ENCODE measurements around the gene PRKACA. TPM values are rescaled to one million over a fixed set of nuclear protein-coding genes. Genes with fewer than 3 reads are reported as not detected.

The PRKACA gene
- total RNA-seq, 6 experiments from 2014 or later, result 137 to 170 (median 149) TPM

DNA sequence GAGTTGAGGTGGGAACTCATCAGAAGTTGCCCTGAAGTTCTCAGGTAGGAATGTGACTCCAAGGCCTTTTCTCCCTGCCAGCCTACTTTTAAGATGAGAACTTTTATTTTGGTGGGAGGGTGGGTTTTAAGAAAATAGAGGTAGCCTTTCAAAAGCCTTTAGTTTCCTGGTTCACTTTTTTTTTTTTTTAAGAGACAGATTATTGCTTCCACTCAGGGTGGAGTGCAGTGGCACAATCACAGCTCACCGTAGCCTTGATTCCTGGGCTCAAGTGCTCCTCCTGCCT lies 34.9 kb downstream of the PRKACA start:
- no peaks in the 10 kb centered on the region; the same call in 1 of the 2 replicates for H3K27me3 Mint-ChIP-seq (ENCODE audit: insufficient read depth)
- peak overlapping the region; percentile 96 for H3K4me3 Mint-ChIP-seq
- DNase-seq, result no peak
- H3K9me3 Mint-ChIP-seq, result no peaks in the 10 kb centered on the region
- H3K27ac Mint-ChIP-seq, result peak overlapping the region; percentile 91
- TF ChIP-seq, protein P1, sequence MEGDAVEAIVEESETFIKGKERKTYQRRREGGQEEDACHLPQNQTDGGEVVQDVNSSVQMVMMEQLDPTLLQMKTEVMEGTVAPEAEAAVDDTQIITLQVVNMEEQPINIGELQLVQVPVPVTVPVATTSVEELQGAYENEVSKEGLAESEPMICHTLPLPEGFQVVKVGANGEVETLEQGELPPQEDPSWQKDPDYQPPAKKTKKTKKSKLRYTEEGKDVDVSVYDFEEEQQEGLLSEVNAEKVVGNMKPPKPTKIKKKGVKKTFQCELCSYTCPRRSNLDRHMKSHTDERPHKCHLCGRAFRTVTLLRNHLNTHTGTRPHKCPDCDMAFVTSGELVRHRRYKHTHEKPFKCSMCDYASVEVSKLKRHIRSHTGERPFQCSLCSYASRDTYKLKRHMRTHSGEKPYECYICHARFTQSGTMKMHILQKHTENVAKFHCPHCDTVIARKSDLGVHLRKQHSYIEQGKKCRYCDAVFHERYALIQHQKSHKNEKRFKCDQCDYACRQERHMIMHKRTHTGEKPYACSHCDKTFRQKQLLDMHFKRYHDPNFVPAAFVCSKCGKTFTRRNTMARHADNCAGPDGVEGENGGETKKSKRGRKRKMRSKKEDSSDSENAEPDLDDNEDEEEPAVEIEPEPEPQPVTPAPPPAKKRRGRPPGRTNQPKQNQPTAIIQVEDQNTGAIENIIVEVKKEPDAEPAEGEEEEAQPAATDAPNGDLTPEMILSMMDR (IDR thresholded peaks at IDR 0.05), result no peak
- H3K4me1 Mint-ChIP-seq (ENCODE audit: low read depth), result peaks cover 16% of the 10 kb centered on the region
- H3K36me3 Mint-ChIP-seq (ENCODE audit: low read depth), result no peaks in the 10 kb centered on the region

DNA sequence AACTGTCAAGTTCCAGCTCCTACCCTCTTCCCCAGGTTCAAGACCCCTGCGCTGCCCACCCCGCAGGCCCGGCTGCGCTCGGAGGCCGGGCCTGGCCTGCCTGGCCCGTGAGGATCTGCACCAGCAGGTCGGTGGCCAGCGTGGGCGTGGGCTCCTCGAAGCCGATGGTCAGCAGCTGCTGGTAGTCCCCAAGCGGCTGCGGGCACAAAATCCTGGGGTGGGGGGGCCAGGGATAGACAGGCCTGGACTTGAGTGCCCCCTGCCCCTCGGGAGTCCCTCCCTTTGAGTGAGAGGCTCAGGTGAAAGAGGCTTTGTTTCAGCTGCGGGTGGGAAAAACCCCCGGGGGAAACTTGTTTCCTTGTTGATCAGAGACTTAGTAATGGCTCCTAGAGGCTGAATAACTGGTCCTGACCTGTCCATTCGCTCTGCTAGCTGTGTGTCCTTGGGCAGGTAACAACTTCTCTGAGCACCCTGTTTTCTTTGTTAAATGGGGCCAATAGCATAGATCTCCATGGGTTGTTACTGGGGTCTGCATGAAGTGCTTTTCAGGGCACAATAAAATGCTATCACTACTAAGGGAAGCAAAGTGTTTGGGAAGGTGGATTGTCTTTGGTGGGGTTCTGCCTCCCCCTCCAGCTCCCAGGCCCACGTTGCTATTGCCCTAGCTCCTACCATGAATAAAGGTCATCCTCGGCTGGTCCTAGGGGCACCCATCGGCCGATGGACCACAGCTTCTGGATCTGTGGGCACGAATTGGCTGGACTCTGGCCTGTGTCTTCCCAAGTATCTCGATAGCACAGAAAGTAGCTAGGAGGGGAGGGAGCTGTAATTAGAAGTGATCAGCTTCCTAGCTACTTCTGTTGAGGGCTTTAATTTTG lies 35.5 kb downstream of the PRKACA start:
- no peaks in the 10 kb centered on the region for H3K36me3 Mint-ChIP-seq (ENCODE audit: low read depth)
- no peaks in the 10 kb centered on the region; the same call in 1 of the 2 replicates for H3K27me3 Mint-ChIP-seq (ENCODE audit: insufficient read depth)
- TF ChIP-seq, protein P1 (IDR thresholded peaks at IDR 0.05), result no peak
- peak overlapping the region; percentile 96 for H3K4me3 Mint-ChIP-seq
- H3K9me3 Mint-ChIP-seq, result no peaks in the 10 kb centered on the region
- no peak for DNase-seq
- peak overlapping the region; percentile 91 for H3K27ac Mint-ChIP-seq
- peaks cover 16% of the 10 kb centered on the region for H3K4me1 Mint-ChIP-seq (ENCODE audit: low read depth)

DNA sequence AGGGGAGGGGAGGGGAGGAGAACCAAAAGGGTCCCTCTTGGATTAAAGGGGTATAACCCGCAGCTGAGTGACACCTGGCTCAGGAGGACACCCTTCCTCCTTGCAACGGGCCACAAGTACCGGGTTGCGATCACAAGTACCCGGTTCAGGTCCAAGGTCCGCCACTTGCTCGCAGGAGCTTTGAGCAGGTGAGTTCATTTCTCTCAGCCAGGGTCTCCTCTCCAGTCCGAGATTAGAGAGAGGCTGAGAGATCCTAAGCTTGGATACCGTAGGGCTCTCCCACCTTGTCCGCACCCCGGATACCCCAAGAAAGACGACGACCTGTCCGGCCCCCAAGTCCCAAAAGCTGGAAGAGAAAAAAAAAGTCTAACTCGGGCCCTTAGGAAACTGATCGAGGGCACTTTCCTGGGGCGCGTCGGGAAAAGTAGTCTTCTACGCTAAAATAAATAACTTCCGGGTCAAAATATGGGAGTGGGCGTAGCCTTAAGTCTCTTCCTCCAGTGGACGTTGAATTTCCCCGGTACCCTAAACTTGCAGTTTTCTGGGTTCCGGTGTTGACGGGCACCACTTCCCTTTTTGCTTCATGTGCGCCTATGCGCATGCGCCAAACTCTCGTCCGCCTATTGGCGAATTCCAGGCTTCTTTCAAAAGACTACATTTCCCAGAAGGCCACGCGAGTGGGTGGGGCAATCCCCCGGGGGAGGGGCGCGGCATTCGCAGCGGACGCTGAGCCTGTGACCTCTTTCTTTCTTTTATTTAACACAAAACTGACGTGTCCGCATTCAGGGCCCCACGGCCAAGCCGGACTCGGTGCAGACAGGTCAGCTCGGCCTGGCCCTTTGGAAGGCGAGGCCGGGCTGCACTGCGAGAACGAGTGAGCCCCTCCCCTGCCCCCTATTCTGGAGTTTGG lies 36.4 kb downstream of the PRKACA start:
- peak overlapping the region; percentile 96 for H3K4me3 Mint-ChIP-seq

DNA sequence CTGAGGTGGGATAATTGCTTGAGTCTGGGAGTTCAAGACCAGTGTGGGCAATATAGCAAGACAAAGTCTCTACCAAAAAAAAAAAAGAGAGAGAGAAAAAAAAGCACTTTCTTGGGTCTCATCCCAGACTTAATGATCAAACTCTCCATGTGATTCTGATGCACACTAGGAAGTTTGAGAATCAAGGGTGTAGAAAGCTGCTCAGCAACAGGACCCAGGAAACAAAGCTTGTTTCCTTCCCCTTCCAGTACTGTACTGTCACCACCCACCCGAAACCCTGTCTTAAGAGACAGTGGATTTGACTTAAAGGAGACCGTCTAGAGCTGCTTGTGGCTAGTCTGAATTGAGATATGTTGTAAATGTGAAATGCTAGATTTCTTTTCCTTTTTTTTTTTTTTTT lies 39.2 kb downstream of the PRKACA start:
- TF ChIP-seq, protein P1 (IDR thresholded peaks at IDR 0.05), result no peak
- Mint-ChIP-seq H3K27ac (no peak overlapping the region; the same call in 1 of the 2 replicates), H3K4me3 (no peak overlapping the region), H3K27me3 (ENCODE audit: insufficient read depth) (no peaks in the 10 kb centered on the region; the same call in 1 of the 2 replicates), H3K36me3 (ENCODE audit: low read depth) (no peaks in the 10 kb centered on the region), H3K4me1 (ENCODE audit: low read depth) (peaks cover 33% of the 10 kb centered on the region), H3K9me3 (no peaks in the 10 kb centered on the region)
- DNase-seq, result no peak

More for the DNA sequence above, 36.4 kb downstream of the PRKACA start:
- Mint-ChIP-seq H3K9me3 (no peaks in the 10 kb centered on the region), H3K4me1 (ENCODE audit: low read depth) (peaks cover 16% of the 10 kb centered on the region), H3K27ac (peak overlapping the region; percentile 91), H3K27me3 (ENCODE audit: insufficient read depth) (no peaks in the 10 kb centered on the region; the same call in 1 of the 2 replicates), H3K36me3 (ENCODE audit: low read depth) (no peaks in the 10 kb centered on the region)
- peak; percentile 100 for DNase-seq
- TF ChIP-seq, protein P1 (IDR thresholded peaks at IDR 0.05), result no peak

DNA sequence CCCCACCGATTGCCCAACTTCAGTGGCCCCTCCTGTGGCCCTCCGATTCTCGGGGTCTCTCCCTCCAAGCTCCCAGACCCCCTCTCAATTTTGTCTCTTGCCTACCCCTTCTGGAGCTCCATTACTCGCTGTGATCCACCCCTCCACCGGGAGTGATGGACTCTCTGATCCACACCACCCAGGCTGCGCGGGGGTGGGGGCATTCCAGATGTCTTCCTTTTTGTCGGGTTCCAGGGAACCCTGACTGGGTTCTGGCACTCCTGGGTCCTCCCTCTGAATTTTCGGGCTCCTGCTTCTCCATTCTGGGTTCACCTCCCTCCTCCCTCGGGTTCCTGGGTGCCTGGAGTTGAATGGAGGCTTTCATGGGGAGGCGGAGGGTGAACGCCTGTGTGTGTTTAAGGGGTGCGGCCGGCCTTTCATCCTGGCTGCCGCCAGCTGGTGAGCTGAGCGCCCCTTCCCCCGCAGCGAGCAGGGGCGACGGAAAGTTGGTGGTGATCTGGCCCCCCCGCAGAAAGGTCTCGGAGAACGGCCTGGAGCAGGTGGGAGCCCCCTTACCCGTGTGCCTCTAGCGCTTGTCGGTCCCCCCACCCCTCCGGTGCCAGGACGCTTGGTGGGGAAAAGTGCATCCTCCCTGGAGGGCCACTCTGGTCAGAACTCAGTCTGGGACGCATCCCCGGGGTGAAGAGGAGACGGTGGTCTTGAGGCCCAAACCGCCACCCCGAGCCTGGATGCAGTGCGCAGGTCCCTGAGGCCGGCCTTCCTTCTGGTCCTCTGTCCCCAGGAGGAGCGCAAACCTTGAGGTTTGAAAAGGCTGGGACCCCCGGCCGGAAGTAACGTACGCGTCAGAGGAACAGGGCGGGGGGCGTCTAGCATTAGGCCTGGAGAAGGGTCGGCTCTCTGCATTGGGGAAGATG lies 43.4 kb downstream of the PRKACA start:
- Mint-ChIP-seq H3K9me3 (no peaks in the 10 kb centered on the region), H3K4me1 (ENCODE audit: low read depth) (peaks cover 16% of the 10 kb centered on the region), H3K27ac (peak overlapping the region; percentile 90), H3K36me3 (ENCODE audit: low read depth) (no peaks in the 10 kb centered on the region), H3K27me3 (ENCODE audit: insufficient read depth) (no peaks in the 10 kb centered on the region; the same call in 1 of the 2 replicates), H3K4me3 (peak overlapping the region; percentile 98)
- TF ChIP-seq, protein P1 (IDR thresholded peaks at IDR 0.05), result no peak
- no peak for DNase-seq
